Stimulated activated CD4-positive, alpha-beta T cell treated with anti-CD3 and anti-CD28 coated beads, Interleukin-1b, Interleukin-23, amount 100 ng/mL, for 24 hours (primary cell): Measurements from ENCODE around the gene GNG10.
"Not testable (repeated sequence)": the region's sequence is repeated elsewhere in the genome, so short reads cannot be mapped to it uniquely, and the experiment has no call there.

Source experiments
- DNase-seq, 4 experiments: peaks; one replicate each; pipeline ENCODE4 v3.0.0-alpha.2; 2020; ENCODE audit warnings: low read depth in 4 of 4, low spot score in 1 of 4

GNG10 gene

GRCh38 chr9:111661150-111661801, at the start of gene GNG10:
Gene GNG10, plus strand, starts transcription at chr9:111661605. Its CDS starts 30 bp downstream, at chr9:111661635.
- peak; percentile 30 to 54 (median 46) for DNase-seq

- DNase-seq: no peak
Observed at GRCh38 chr9:111613436-111614040, 47.9 kb upstream of the GNG10 start.

- no peak for DNase-seq
Observed at GRCh38 chr9:111615928-111616327, 45.5 kb upstream of the GNG10 start.

- not testable (repeated sequence) for DNase-seq
Observed at GRCh38 chr9:111617349-111617748, 44.1 kb upstream of the GNG10 start.

- no peak for DNase-seq
Observed at GRCh38 chr9:111621895-111622480, 39.4 kb upstream of the GNG10 start.

- DNase-seq: no peak
Observed at GRCh38 chr9:111622626-111623025, 38.8 kb upstream of the GNG10 start.

- no peak for DNase-seq
Observed at GRCh38 chr9:111627260-111627963, 34.0 kb upstream of the GNG10 start.

GRCh38 chr9:111628411-111628810, 33.0 kb upstream of the GNG10 start:
- no peak for DNase-seq

GRCh38 chr9:111630182-111630963, 31.0 kb upstream of the GNG10 start:
- DNase-seq: no peak

GRCh38 chr9:111630964-111631213, 30.5 kb upstream of the GNG10 start:
- no peak for DNase-seq

- peak; percentile 82 to 92 (median 90) for DNase-seq
Observed at GRCh38 chr9:111631214-111631971, 30.0 kb upstream of the GNG10 start, which contains the start of gene DNAJC25. Gene DNAJC25, plus strand, starts transcription at chr9:111631334. Its CDS starts 74 bp downstream, at chr9:111631408.

GRCh38 chr9:111632060-111632459, 29.3 kb upstream of the GNG10 start:
- DNase-seq: no peak

- DNase-seq: no peak
Observed at GRCh38 chr9:111632695-111633388, 28.6 kb upstream of the GNG10 start.

- no peak for DNase-seq
Observed at GRCh38 chr9:111633389-111633736, 28.0 kb upstream of the GNG10 start.

GRCh38 chr9:111634860-111635259, 26.5 kb upstream of the GNG10 start:
- no peak for DNase-seq

GRCh38 chr9:111637421-111637950, 23.9 kb upstream of the GNG10 start:
- no peak for DNase-seq

- DNase-seq: no peak
Observed at GRCh38 chr9:111644195-111644772, 17.1 kb upstream of the GNG10 start.

GRCh38 chr9:111645806-111646205, 15.6 kb upstream of the GNG10 start:
- no peak for DNase-seq

- DNase-seq: no peak
Observed at GRCh38 chr9:111646417-111646816, 15.0 kb upstream of the GNG10 start.
